Middle frontal gyrus (tissue), 1 donor: ENCODE data around the gene GMDS.

Source experiments
- DNase-seq: peaks from one replicate; pipeline ENCODE4 v3.0.0-alpha.2; 2015; ENCODE audit warnings: low spot score; ENCODE audit errors: extremely low spot score

Gene GMDS

DNA sequence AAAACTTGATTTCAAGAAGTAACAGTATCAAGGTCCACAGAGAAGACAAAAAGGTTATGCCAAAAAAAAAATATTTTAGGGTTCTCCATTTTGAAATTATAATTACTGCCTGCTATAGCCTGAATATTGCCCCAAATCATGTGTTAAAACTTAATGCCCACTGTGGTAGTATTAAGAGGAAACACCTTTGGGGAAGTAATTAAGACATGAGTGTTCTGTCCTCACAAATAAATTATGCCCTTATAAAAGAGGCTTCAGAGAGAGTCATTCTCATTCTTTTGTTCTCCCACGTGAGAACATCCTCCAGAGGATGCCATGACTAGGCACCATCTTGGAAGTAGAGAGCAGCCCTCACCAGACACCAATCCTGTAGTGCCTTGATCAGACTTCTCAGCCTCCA, 66.2 kb downstream of the GMDS start:
- no peak for DNase-seq

- no peak for DNase-seq
Measured at GRCh38 chr6:2178125-2178524, 67.3 kb downstream of the GMDS start.

DNA sequence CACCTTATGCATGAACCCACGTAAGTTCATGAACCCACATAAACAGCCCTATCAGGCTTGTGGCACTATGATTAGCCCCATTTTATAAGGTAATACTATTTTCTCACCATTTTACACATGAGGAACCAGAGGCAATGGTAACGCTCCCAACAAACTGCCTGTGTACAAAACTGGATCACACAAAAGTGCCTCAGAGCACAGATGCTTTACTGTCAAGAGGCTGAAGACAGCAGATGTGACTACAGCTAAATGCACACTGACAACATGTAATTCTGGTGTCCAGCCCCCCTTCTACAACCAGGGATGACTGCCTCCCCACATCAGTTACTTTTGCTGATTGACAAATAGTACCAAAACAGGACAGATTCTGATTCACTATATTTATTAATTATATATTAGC, 69.6 kb downstream of the GMDS start:
- DNase-seq: no peak

GRCh38 chr6:2173203-2173961, 72.0 kb downstream of the GMDS start:
- no peak for DNase-seq

GRCh38 chr6:2171728-2172127, 73.7 kb downstream of the GMDS start:
- DNase-seq: no peak

DNA sequence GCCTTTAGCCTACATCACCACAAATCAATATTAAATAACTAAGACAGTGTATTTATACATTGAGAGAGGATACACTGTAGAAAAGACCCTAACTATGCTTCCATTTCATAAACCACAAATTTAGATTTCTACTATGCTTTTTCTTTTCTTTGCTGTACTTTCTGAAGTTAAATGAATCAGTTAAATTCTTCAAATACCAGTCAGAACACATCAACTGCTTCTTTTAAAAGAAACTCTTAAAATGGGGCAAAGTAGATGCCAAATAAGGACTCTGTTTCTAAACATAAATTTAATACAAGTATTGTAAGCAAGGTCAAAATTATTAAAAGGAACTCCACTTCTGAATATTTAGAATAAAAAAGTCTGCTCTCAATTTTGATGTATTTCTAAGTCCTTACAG, 76.9 kb downstream of the GMDS start:
- no peak for DNase-seq

DNA sequence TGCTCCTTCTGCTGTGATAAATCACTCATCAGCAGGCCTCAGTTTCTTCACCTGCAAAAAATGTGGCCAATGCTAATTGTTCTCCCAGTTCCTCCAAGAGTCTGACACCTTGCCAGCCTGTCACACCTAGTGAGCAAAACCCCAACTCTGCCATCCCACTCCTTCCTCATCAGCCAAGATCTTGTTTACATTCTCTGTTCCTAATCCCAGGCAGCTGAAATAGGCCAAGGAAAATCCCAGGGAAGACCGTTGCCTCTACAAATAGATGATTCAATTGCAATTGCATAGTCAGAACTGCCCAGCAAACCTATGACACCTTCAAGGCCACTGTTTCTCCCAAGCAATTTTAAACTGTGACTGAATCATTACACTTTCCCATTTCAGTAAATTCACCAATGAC, 78.7 kb downstream of the GMDS start:
- DNase-seq: no peak

DNA sequence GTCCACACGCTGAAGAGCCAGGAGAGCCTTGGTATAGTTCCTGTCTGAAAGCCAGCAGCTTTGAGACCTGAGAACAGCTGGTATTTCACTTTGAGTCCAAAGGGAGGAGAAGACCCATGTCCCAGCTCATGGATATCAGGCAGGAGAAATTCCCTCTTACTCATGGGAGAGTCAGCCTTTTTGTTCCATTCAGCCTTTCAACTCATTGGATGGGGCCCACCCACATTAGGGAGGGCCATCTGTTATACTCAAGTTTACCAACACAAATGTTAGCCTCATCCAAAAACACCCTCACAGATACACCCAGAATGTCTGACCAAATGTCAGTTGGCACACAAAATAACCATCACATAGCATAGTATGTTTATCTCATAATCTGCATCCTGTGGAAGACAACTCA, 80.1 kb downstream of the GMDS start:
- no peak for DNase-seq

GRCh38 chr6:2164481-2164880, 80.9 kb downstream of the GMDS start:
- DNase-seq: no peak

DNA sequence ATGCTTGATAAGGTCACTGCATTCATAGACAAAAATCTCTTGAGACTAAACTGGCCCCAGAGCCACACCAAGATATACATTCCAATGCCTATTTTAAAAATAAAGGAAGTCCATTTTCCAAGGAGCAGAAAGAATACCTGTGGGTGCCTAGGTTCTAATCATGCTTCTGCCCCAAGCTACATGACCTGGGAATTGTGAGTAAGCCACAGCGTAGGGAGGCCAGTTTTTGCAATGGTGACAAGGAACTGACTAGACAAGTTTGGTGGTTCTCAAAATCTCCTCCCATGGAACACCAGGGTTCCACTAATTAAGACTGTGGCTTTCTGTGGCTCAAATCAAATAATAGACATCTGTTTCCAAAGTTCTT, 83.3 kb downstream of the GMDS start:
- DNase-seq: no peak

- DNase-seq: no peak
Measured at GRCh38 chr6:2158596-2159271, 86.7 kb downstream of the GMDS start.

- DNase-seq: no peak
Measured at GRCh38 chr6:2157441-2158127, 87.8 kb downstream of the GMDS start.

DNA sequence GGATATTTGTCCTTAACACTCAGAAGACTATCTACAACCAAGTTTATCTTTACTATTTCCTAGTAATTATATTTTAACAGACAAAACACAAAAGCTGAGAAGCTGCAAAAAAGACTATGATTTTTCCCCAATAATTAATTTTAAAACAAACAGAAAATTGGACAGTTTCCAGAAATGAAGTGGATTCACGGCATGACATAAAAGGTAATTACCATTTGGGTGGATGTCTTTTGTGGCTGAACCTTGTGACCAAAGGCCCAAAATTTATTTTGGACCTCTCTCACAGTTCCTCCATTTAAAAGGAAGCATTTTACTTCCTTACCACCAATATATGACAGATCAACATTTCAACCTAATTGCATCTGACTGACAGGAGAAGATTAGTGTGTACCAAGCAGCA, 90.2 kb downstream of the GMDS start:
- no peak for DNase-seq

GRCh38 chr6:2149361-2150006, 95.9 kb downstream of the GMDS start:
- DNase-seq: no peak

DNA sequence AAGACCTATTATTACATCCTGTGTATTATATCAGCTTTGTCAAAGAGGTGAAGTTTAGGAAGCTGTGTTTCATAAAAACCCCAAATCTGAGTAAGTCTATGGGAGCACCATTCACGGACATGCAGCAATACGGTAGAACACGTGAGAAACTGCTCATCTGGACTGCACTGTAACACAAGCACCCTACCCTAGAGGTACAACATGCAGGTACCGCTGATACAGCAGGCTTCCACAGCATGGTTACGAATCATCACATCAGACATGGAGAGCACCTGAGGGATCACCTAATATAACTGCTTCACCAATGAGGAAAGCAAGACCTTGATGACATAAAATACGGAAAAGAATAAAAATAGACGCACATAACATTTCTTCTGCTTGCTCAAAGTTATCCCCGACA, 96.7 kb downstream of the GMDS start:
- no peak for DNase-seq

GRCh38 chr6:2147766-2148448, 97.5 kb downstream of the GMDS start:
- no peak for DNase-seq

DNA sequence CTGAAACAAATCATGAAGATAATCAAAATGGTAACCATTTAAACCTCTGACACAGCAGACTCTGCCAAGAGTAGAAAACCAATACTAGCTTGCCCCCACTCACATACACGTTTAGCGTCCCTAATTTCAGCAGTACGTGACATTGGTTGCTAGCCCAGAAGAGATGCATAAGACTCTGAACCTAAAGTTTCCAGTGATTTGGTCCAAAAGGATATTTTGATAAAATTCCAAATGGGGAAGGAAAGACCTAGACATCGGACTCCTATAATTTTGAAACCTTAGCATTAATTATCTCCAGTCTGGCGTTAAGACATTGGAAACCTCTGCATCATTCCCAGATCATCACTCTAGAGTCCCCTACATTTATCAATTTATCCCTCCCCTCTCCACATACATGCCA, 98.1 kb downstream of the GMDS start:
- no peak for DNase-seq

- no peak for DNase-seq
Measured at GRCh38 chr6:2144210-2144609, 101.2 kb downstream of the GMDS start.

GRCh38 chr6:2141644-2142290, 103.6 kb downstream of the GMDS start:
- DNase-seq: no peak

GRCh38 chr6:2140438-2141128, 104.8 kb downstream of the GMDS start:
- DNase-seq: no peak
